GM11168 (cell line): ENCODE results near the gene TUBGCP4.
"Not testable (repeated sequence)": the region's sequence is repeated elsewhere in the genome, so short reads cannot be mapped to it uniquely, and the experiment has no call there.

Experiments used
- in situ Hi-C: fragments of 300-500 bp; cut with MboI; formaldehyde crosslinking; loops from one replicate; pipeline ENCODE4 v1.12.0; 2022; ENCODE audit warnings: low sequenced_read_pairs; ENCODE audit not compliant: unreplicated experiment

The TUBGCP4 gene

DNA sequence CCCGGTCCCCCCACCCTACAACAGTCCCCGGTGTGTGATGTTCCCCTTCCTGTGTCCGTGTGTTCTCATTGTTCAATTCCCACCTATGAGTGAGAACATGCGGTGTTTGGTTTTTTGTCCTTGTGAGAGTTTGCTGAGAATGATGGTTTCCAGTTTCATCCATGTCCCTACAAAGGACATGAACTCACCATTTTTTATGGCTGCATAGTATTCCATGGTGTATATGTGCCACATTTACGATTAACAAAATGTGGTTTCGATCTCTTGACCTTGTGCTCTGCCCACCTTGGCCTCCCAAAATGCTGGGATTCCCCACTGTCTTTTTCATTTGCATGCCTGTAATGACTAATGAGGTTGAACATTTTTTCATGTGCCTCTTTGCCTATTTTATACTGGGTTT, 22.7 kb downstream of the TUBGCP4 start:
- in situ Hi-C loops, result not testable (repeated sequence)

- in situ Hi-C loops, result no loop called here
These were observed 31.4 kb downstream of the TUBGCP4 start for GRCh38 chr15:43402255-43402654.

DNA sequence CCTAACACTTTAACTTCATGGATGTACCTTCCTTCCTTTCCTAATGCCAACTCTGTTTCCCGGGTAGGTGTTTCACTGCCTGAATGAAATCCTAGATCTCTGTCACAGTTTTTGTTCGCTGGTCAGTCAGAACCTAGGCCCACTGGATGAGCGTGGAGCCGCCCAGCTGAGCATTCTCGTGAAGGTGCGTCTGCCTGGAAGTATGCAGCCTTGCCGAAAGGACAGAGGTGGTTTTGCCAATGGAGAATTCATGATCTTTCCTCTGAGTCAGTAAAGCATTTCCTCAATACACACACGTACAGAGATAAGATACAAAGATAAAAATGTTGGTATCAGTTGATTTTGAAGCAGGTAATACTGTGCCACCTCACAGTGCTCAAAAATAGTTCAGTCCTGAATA, 32.7 kb downstream of the TUBGCP4 start:
- in situ Hi-C loops, result no loop called here

DNA sequence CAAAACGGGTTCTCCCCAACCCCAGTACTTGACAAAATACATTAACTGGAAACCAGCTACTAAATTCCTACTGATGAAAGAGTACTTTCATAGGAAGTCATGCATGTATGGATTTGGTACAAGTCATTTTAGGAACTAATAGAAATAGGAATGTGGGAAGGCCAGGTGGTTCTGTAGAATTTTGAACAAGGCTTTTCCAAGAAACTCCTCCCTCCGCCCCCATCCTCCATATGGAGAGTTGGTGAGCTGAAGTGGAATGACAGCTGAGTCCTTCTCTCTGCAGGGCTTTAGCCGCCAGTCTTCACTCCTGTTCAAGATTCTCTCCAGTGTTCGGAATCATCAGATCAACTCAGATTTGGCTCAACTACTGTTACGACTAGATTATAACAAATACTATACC, 33.2 kb downstream of the TUBGCP4 start:
- in situ Hi-C loops, result no loop called here

GRCh38 chr15:43406189-43406588, 35.3 kb downstream of the TUBGCP4 start:
- in situ Hi-C loops, result no loop called here

GRCh38 chr15:43406808-43407207, 35.9 kb downstream of the TUBGCP4 start:
- in situ Hi-C loops, result no loop called here

- in situ Hi-C loops, result no loop called here
These were observed 37.9 kb downstream of the TUBGCP4 start for GRCh38 chr15:43408789-43409188.

- in situ Hi-C loops, result no loop called here
These were observed 39.8 kb downstream of the TUBGCP4 start for GRCh38 chr15:43410572-43411214.

- in situ Hi-C loops, result no loop called here
These were observed 41.2 kb downstream of the TUBGCP4 start for GRCh38 chr15:43412096-43412495.

DNA sequence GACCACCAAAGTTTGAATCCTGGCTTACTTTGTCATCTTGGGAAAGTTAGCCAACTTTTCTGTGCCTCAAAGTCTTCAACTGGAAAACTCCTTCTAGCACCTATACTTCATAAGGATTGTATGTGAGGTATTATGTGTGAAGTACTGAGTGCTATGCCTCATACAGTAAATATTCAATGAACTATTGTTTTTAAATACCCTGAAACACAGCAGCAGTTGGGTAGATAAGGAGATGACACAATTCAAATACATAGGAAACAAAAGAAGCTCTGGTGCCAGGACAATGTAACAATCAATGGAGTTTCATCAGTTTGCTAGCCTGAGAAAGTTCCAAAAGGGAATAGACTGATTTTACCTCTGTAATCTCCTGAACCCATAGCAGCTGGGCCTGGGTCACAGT, 43.3 kb downstream of the TUBGCP4 start:
- in situ Hi-C loops, result no loop called here

DNA sequence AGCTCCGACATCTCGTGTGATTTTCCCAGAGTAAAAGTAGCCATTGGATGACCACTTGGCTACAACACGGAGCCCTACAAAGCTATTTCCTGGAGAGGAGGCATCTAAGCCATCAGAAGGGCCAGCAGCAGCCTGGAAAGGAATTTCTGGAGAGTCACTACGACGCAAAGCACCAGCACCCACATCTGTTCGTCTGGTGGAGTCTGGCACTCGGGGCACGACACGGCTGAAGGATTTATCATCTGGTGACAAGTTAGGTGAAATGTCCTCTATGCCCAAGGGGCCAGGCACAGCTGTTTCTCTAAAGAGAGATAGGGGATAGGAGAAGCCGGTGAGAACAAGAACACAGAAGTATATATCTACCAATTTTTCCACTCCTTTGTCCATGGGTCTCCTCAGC, 49.5 kb downstream of the TUBGCP4 start:
- in situ Hi-C loops, result no loop called here

GRCh38 chr15:43420876-43421275, 50.0 kb downstream of the TUBGCP4 start:
- in situ Hi-C loops, result no loop called here

GRCh38 chr15:43423793-43424192, 52.9 kb downstream of the TUBGCP4 start:
- in situ Hi-C loops, result no loop called here

- in situ Hi-C loops, result no loop called here
These were observed 58.8 kb downstream of the TUBGCP4 start for GRCh38 chr15:43429687-43430086.

- in situ Hi-C loops, result no loop called here
These were observed 62.3 kb downstream of the TUBGCP4 start for GRCh38 chr15:43433165-43433564.

GRCh38 chr15:43433661-43434303, 62.9 kb downstream of the TUBGCP4 start:
- in situ Hi-C loops, result no loop called here

- in situ Hi-C loops, result no loop called here
These were observed 63.5 kb downstream of the TUBGCP4 start for GRCh38 chr15:43434446-43434845.

GRCh38 chr15:43436395-43436794, 65.5 kb downstream of the TUBGCP4 start:
- in situ Hi-C loops, result no loop called here

- in situ Hi-C loops, result no loop called here
These were observed 68.4 kb downstream of the TUBGCP4 start for GRCh38 chr15:43439268-43439667.

DNA sequence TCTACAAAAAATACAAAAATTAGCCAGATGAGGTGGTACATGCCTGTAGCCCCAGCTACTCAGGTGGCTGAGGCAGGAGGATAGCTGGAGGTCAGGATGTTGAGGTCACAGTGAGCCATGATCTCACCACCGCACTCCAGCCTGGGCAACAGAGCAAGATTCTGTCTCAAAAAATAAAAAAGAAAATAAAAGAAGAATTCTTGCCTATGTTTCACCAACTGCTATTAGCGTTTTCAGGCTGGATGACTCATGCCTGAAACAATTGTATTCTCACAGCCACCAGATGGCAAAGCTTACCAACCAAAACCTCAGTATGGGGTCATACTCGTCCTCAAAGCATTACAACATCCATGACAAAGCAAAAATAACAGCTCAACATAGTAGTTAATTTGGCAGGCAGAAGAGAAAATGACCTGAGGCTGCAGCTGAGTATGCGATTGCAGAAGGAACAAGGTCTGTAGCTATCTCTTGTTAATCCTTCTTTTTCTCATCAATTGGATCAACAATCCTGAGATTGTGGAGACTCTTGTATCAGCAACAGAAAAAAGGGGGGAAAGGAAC, 69.9 kb downstream of the TUBGCP4 start:
- in situ Hi-C loops, result no loop called here

- in situ Hi-C loops, result no loop called here
These were observed 70.4 kb downstream of the TUBGCP4 start for GRCh38 chr15:43441316-43441715.

- in situ Hi-C loops, result no loop called here
These were observed 75.4 kb downstream of the TUBGCP4 start for GRCh38 chr15:43446344-43446743.
